GM18502 (cell line): ENCODE data around the gene PLAA.

Experiments used
- ATAC-seq: cut with Tn5 transposase; IDR thresholded peaks from one replicate; pipeline ENCODE4 v1.9.1; 2021; ENCODE audit warnings: mild to moderate bottlenecking; ENCODE audit not compliant: unreplicated experiment, poor library complexity

PLAA gene

GRCh38 chr9:26946753-26947727 is at the start of gene PLAA:
Gene PLAA, minus strand, starts transcription at chr9:26947242. Its CDS starts 197 bp downstream, at chr9:26947045.
- ATAC-seq = peak; percentile 99

- ATAC-seq = no peak
Observed at GRCh38 chr9:26995810-26996209, 48.8 kb upstream of the PLAA start.

GRCh38 chr9:26983340-26983739 is 36.3 kb upstream of the PLAA start:
- ATAC-seq = peak; percentile 58

- no peak for ATAC-seq
Observed at GRCh38 chr9:26975728-26976707, 29.0 kb upstream of the PLAA start.

GRCh38 chr9:26974927-26975326 is 27.9 kb upstream of the PLAA start:
- ATAC-seq = no peak

GRCh38 chr9:26973989-26974388 is 26.9 kb upstream of the PLAA start:
- ATAC-seq = no peak

- ATAC-seq = no peak
Observed at GRCh38 chr9:26971721-26972120, 24.7 kb upstream of the PLAA start.

GRCh38 chr9:26956860-26957233 is 9.8 kb upstream of the PLAA start:
- ATAC-seq = no peak

GRCh38 chr9:26955921-26956859 is 9.1 kb upstream of the PLAA start, which contains the start of gene IFT74:
Gene IFT74, plus strand, starts transcription at chr9:26956412. Its CDS starts 5,556 bp downstream, at chr9:26961968.
- ATAC-seq = peak; percentile 100

- ATAC-seq = peak; percentile 21
Observed at GRCh38 chr9:26955222-26955903, 8.3 kb upstream of the PLAA start.

- ATAC-seq = no peak
Observed at GRCh38 chr9:26954050-26954508, 7.0 kb upstream of the PLAA start.

GRCh38 chr9:26951794-26952193 is 4.8 kb upstream of the PLAA start:
- ATAC-seq = no peak

- no peak for ATAC-seq
Observed at GRCh38 chr9:26950521-26950920, 3.5 kb upstream of the PLAA start.

GRCh38 chr9:26949637-26950069 is 2.6 kb upstream of the PLAA start:
- no peak for ATAC-seq

GRCh38 chr9:26947736-26948135 is 694 bp upstream of the PLAA start:
- no peak for ATAC-seq

GRCh38 chr9:26945591-26945990 is 1.5 kb downstream of the PLAA start:
- no peak for ATAC-seq

GRCh38 chr9:26940779-26941178 is 6.3 kb downstream of the PLAA start:
- no peak for ATAC-seq

- no peak for ATAC-seq
Observed at GRCh38 chr9:26939955-26940711, 6.9 kb downstream of the PLAA start.
